Measurements from ENCODE around the gene ZNF3.

The ZNF3 gene

DNA sequence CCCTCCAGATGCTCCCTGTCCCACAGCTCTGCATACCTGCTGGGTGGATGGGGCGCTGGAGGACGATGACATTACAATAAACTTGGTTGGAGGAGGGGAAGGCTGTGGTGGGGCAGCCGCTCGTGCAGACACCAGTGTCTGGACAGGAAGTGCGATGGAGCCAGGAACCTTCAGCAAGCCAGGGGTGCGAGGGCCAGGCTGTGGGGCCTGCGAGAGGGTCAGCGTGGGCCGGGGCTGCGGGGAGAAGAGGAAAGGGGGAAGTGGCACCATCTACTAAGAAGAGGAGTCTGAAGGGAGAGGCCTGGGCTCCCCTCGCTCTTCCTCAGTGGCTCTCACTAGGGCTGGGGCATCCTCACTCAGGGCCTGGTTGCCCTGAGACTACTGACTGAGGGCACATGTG lies 26.4 kb upstream of the ZNF3 start:
- TF ChIP-seq, protein P1, sequence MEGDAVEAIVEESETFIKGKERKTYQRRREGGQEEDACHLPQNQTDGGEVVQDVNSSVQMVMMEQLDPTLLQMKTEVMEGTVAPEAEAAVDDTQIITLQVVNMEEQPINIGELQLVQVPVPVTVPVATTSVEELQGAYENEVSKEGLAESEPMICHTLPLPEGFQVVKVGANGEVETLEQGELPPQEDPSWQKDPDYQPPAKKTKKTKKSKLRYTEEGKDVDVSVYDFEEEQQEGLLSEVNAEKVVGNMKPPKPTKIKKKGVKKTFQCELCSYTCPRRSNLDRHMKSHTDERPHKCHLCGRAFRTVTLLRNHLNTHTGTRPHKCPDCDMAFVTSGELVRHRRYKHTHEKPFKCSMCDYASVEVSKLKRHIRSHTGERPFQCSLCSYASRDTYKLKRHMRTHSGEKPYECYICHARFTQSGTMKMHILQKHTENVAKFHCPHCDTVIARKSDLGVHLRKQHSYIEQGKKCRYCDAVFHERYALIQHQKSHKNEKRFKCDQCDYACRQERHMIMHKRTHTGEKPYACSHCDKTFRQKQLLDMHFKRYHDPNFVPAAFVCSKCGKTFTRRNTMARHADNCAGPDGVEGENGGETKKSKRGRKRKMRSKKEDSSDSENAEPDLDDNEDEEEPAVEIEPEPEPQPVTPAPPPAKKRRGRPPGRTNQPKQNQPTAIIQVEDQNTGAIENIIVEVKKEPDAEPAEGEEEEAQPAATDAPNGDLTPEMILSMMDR (conservative IDR thresholded peaks at IDR 0.05; ENCODE audit: low read depth): no peak
- no peak for DNase-seq (ENCODE audit: low spot score)
- ChIA-PET CTCF (interaction anchor here (0.7 kb wide), 1 partner anchor 38 kb away, joined by 4 read pairs; no protein-coding TSS in a partner anchor), POLR2A (ENCODE audit: low non-redundant PET) (no interaction called here)
- H3K27ac ChIP-seq: peak overlapping the region; percentile 36

DNA sequence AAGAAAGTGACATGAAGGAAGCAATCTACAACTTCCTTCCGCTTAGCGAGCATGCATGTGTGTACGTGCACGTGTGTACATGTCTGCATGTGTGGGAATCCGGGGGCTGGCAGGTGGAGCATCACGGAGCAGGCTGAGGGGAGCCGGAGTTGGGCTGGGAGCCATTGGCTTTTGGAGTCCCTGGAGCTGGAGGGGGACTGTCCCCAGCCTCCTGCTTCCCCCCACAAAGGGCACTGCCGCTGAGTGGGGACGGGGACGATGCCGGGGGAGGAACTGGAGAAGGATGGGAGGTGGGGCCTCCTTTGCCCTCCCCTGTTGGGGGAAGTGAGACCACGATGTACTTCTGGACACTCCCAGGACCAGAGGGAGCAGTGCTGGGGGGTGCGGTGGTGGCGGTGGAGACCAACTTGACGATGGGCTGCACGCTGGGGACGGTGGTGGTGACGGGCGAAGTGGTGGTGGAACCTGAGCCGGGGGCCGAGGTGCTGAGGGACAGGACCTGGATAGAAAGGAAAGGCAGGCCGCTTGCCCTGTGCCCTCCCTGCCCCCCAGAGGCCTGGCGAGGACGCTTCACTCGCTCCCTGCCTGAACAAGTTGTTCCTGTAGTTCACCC lies 25.7 kb upstream of the ZNF3 start:
- TF ChIP-seq, protein P1 (conservative IDR thresholded peaks at IDR 0.05; ENCODE audit: low read depth): no peak
- ChIA-PET CTCF (no interaction called here), POLR2A (ENCODE audit: low non-redundant PET) (no interaction called here)
- no peak for DNase-seq (ENCODE audit: low spot score)
- peak overlapping the region; percentile 36 for H3K27ac ChIP-seq

DNA sequence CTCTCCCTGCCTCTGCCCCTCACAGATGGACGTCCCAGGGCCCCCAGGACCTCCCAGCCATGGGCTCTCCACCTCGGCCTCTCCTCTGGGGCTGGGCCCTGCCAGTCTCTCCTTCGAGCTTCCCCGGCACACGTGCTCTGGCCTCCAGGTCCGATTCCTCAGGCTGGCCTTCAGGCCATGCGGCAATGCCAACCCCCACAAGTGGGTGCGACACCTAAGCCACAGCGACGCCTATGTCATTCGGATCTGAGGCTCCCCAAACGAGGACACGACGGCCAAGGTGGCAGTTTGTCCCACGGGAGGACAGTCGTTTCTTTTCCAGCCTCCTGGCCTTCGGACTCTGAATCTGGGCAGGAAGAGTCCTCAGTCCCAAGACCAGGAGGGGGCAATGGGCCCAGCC lies 25.1 kb upstream of the ZNF3 start:
- ChIA-PET POLR2A (ENCODE audit: low non-redundant PET) (no interaction called here), CTCF (interaction anchor here (0.6 kb wide), 1 partner anchor 301 kb away, joined by 3 read pairs; no protein-coding TSS in a partner anchor)
- no peak for DNase-seq (ENCODE audit: low spot score)
- TF ChIP-seq, protein P1 (conservative IDR thresholded peaks at IDR 0.05; ENCODE audit: low read depth): no peak
- peak overlapping the region; percentile 36 for H3K27ac ChIP-seq

DNA sequence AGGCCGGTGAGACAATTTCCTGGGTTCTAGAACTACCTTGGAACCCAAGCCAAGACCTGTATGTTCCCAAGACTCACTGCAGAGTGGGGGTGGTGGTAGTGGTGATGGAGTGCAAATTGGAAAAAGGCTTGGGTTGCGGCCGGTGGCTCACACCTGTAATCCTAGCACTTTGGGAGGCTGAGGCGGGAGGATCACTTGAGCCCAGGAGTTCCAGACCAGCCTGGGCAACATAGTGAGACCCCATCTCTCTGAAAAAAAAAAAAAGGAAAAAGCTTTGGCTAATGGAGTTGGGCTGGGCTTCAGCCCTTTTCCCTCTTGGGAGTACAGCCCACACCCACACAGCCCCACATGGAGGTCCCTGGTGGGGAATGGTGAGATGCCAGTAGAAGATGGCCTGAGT lies 24.0 kb upstream of the ZNF3 start:
- TF ChIP-seq, protein P1 (conservative IDR thresholded peaks at IDR 0.05; ENCODE audit: low read depth): no peak
- ChIA-PET POLR2A (ENCODE audit: low non-redundant PET) (no interaction called here), CTCF (no interaction called here)

DNA sequence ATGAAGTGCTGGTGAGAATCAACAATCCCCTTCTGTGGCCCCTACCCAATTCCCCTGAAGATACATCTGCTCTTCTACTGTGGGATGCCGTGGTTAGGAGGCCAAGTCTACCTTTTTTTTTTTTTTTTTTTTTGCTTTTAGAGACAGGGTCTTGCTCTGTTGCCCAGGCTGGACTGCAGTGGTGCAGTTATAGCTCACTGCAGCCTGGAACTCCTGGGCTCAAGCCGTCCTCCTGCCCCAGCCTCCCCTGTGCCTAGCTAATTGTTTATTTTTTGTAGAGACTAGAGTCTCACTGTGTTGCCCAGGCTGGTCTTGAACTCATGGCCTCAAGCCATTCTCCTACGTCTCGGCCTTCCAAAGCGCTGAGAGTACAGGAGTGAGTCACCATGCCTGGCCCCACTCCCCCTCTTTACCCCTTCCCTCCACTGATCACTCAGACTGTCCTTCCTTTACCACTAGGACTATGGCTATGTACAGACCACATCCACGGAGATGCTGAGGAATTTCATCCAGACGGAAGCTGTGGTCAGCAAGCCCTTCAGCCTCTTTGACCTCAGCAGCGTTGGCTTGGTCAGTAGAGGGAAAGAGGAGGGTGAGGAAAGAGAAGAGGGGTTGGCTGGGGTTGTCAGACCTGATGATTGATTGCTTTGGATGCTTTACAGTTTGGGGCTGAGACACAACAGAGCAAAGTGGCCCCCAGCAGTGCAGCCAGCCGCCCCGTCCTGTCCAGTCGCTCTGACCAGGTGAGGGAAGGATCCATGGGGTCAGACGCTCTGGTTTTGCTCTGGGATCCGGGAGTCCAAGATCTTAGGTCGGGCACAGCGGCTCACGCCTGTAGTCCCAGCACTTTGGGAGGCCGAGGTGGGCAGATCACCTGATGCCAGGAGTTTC lies 21.7 kb upstream of the ZNF3 start:
- TF ChIP-seq, protein P1 (conservative IDR thresholded peaks at IDR 0.05; ENCODE audit: low read depth): no peak
- no peak for DNase-seq (ENCODE audit: low spot score)
- ChIA-PET POLR2A (ENCODE audit: low non-redundant PET) (interaction anchor here (0.7 kb wide), 1 partner anchor 144 kb away, joined by 4 read pairs; no protein-coding TSS in a partner anchor), CTCF (interaction anchor here (0.5 kb wide), 1 partner anchor 10 kb away, joined by 3 read pairs; no protein-coding TSS in a partner anchor)
- peak overlapping the region; percentile 98 for H3K27ac ChIP-seq

More for the DNA sequence above, 24.0 kb upstream of the ZNF3 start:
- H3K27ac ChIP-seq: peak overlapping the region; percentile 36
- no peak for DNase-seq (ENCODE audit: low spot score)

Data from RWPE1 (cell line).